ENCODE measurements around the gene TNPO3. TPM values are rescaled to one million over a fixed set of nuclear protein-coding genes. Genes with fewer than 3 reads are reported as not detected.

TNPO3 gene
- total RNA-seq, 1 donor from 2014 or later, result 32.6 TPM

DNA sequence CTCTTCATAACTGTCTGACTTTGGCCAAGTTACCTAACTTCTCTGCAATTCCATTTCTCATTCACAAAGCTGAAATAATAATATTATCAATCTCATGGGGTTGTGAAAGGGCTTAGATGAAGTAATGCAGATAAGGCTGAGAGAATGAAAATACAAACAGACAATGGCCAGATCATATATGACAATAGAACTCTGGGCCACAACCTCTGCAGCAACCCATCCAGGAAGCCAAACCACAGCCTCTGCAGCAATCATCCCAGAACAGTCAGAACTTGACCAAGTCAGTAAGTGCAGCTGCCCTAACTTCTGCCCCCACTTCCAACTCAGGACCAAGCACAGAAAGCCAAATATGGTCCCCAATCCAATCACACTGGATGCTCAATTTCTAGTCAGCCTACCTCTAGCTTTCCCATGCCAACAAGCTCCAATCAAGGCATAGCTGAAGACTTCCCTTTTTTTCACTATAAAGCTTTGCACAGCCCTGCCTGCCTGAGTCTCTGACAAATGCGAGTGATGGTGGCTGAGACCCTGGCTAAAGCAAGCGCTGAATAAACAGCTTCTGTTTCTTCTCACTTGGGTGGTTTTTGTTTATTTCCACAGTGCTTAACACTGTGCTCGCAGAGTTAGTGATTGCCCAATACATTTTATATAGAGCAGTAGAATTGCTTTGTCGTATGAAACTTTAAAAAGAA is 34.8 kb upstream of the TNPO3 start:
- Histone ChIP-seq H3K27me3 (ENCODE audit: low read depth) (peaks cover 18% of the 10 kb centered on the region), H3K27ac (replicated peaks) (no peak overlapping the region), H3K9me3 (replicated peaks) (no peaks in the 10 kb centered on the region), H3K36me3 (no peaks in the 10 kb centered on the region), H3K4me3 (no peak overlapping the region), H3K4me1 (no peaks in the 10 kb centered on the region)
- no peak for DNase-seq
- TF ChIP-seq, protein P1, sequence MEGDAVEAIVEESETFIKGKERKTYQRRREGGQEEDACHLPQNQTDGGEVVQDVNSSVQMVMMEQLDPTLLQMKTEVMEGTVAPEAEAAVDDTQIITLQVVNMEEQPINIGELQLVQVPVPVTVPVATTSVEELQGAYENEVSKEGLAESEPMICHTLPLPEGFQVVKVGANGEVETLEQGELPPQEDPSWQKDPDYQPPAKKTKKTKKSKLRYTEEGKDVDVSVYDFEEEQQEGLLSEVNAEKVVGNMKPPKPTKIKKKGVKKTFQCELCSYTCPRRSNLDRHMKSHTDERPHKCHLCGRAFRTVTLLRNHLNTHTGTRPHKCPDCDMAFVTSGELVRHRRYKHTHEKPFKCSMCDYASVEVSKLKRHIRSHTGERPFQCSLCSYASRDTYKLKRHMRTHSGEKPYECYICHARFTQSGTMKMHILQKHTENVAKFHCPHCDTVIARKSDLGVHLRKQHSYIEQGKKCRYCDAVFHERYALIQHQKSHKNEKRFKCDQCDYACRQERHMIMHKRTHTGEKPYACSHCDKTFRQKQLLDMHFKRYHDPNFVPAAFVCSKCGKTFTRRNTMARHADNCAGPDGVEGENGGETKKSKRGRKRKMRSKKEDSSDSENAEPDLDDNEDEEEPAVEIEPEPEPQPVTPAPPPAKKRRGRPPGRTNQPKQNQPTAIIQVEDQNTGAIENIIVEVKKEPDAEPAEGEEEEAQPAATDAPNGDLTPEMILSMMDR (IDR thresholded peaks at IDR 0.05; ENCODE audit: borderline replicate concordance), result no peak
- intact Hi-C loops (cut with micrococcal nuclease), result loop anchor here (10.0 kb wide), 1 partner anchor 185 kb away; no protein-coding TSS in a partner anchor

- intact Hi-C loops (cut with micrococcal nuclease), result no loop called here
Measured at GRCh38 chr7:129084801-129085551, 30.1 kb upstream of the TNPO3 start.

DNA sequence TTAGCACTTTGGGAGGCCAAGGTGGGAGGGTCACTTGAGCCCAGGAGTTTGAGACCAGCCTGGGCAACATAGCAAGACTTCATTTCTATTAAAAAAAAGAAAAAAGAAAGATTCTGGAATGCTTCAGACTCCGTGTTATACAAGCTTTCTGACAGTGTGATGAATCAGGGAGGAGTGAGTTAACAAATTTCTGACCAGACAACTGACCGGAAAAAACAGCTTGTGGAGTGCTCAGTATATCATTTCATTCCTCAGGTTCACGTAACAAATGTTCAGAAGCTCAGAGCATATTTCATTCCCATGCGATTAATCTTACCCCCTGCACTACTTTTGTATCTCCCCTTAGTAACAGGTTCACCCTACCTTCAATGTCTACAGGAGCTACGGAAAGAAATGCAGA is 28.6 kb upstream of the TNPO3 start:
- H3K27me3 ChIP-seq (ENCODE audit: low read depth), result peaks cover 45% of the 10 kb centered on the region
- DNase-seq, result no peak
- H3K36me3 ChIP-seq, result no peaks in the 10 kb centered on the region
- intact Hi-C loops (cut with micrococcal nuclease), result no loop called here
- H3K4me1 ChIP-seq, result no peaks in the 10 kb centered on the region
- TF ChIP-seq, protein P1 (IDR thresholded peaks at IDR 0.05; ENCODE audit: borderline replicate concordance), result no peak
- no peak overlapping the region for H3K4me3 ChIP-seq
- H3K9me3 ChIP-seq (replicated peaks), result no peaks in the 10 kb centered on the region
- H3K27ac ChIP-seq (replicated peaks), result no peak overlapping the region

More at GRCh38 chr7:129084801-129085551, 30.1 kb upstream of the TNPO3 start:
- DNase-seq, result no peak
- TF ChIP-seq, protein P1 (IDR thresholded peaks at IDR 0.05; ENCODE audit: borderline replicate concordance), result no peak
- Histone ChIP-seq H3K9me3 (replicated peaks) (no peaks in the 10 kb centered on the region), H3K36me3 (no peaks in the 10 kb centered on the region), H3K4me1 (no peaks in the 10 kb centered on the region), H3K27me3 (ENCODE audit: low read depth) (peaks cover 31% of the 10 kb centered on the region), H3K27ac (replicated peaks) (no peak overlapping the region), H3K4me3 (no peak overlapping the region)

- Histone ChIP-seq H3K27me3 (ENCODE audit: low read depth) (peaks cover 55% of the 10 kb centered on the region), H3K36me3 (no peaks in the 10 kb centered on the region), H3K4me1 (no peaks in the 10 kb centered on the region), H3K27ac (replicated peaks) (no peak overlapping the region), H3K4me3 (no peak overlapping the region), H3K9me3 (replicated peaks) (no peaks in the 10 kb centered on the region)
- DNase-seq, result no peak
- intact Hi-C loops (cut with micrococcal nuclease), result no loop called here
- TF ChIP-seq, protein P1 (IDR thresholded peaks at IDR 0.05; ENCODE audit: borderline replicate concordance), result no peak
Measured at GRCh38 chr7:129078455-129078854, 23.5 kb upstream of the TNPO3 start.

DNA sequence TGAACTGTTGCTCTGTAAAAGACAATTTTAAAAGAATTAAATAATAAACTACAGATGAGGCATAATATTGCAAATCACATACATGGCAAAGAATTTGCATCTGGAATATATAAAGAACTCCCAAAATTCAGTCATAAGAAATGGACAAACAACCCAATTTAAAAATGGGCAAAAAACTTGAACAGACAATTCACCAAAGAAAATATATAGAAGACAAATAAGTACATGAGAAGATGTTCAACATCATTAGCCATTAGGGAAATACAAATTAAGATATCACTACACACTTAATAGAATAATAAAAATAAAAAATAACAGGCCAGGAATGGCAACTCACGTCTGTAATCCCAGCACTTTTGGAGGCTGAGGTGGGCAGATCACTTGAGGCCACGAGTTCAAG is 22.0 kb upstream of the TNPO3 start:
- no peak for DNase-seq
- intact Hi-C loops (cut with micrococcal nuclease), result no loop called here
- H3K27me3 ChIP-seq (ENCODE audit: low read depth), result peaks cover 50% of the 10 kb centered on the region
- no peaks in the 10 kb centered on the region for H3K4me1 ChIP-seq
- no peaks in the 10 kb centered on the region for H3K36me3 ChIP-seq
- no peaks in the 10 kb centered on the region for H3K9me3 ChIP-seq (replicated peaks)
- no peak overlapping the region for H3K4me3 ChIP-seq
- TF ChIP-seq, protein P1 (IDR thresholded peaks at IDR 0.05; ENCODE audit: borderline replicate concordance), result no peak
- no peak overlapping the region for H3K27ac ChIP-seq (replicated peaks)
